ENCODE results near the gene PARD6B.

- no peak for TF ChIP-seq CTCF (conservative IDR thresholded peaks at IDR 0.05; ENCODE audit: low read length)
- no peak for TF ChIP-seq EZH2phosphoT487 (IDR thresholded peaks at IDR 0.05; ENCODE audit: borderline replicate concordance, low read depth, low read length)
These were observed 6.0 kb downstream of the PARD6B start for GRCh38 chr20:50737352-50737751.
